GM18499 (cell line): ENCODE measurements around the gene B3GNT4.
"Not testable (repeated sequence)": the region's sequence is repeated elsewhere in the genome, so short reads cannot be mapped to it uniquely, and the experiment has no call there.

Source experiments
- ATAC-seq: cut with Tn5 transposase; IDR thresholded peaks from one replicate; pipeline ENCODE4 v1.9.1; 2021; ENCODE audit warnings: moderate number of reproducible peaks; ENCODE audit not compliant: insufficient read depth, unreplicated experiment

The B3GNT4 gene

DNA sequence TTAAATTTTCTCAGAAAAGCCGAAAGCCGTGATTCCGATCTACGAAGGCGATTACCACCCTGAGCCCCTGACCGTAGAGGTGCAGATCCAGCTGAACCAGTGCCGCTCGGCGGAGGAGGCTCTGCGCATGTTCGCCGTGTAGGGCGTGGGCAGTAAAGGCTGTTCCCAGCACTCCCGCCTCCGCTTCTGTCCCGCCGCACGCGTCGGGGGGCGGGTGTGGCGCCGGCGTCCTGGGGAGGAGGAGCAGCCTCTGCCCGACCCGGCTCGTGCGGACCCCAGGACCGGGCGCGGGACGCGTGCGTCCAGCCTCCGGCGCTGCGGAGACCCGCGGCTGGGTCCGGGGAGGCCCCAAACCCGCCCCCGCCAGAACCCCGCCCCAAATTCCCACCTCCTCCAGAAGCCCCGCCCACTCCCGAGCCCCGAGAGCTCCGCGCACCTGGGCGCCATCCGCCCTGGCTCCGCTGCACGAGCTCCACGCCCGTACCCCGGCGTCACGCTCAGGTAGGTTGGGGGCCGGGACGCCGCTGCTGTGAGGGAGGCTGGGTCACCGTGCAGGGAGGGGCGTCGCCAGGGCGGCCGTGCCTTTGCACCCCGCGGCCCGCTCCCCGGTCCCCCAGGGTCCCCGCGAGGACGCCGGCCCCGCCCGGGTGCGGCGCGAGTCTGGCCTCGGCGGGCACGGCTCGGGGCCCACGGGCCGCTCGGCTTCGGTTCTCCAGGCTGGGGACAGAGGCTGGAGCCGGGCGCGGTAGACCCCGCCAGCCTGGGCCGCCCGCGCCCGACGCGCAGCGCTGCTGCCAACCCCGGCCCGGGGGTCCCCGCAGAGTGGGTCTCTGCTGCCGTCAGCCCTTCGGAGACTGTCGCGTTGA, at the start of gene B3GNT4:
TSS of gene B3GNT4 (plus strand) at position 409 of the 866 bp plus-strand sequence. CDS start 910 bp downstream, outside the sequence.
- ATAC-seq: no peak

DNA sequence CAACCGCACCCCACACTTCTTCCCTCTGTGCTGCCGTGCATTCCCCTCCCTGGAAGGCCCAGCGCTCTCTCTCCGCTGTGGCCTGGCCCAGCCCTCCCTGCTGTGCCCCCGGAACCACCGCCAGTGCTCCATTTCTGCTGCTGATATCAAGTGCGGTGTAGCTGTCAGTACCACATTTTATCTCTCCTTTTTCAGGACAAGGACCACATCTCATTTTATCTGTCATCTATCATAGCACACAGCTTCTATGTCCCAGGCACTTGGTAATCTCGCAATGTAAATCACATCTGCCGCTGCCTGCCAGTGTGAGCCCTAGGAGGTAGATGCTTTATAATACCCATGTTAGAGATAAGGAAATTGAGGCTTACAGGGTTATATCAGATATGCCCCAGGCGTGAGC, 47.8 kb upstream of the B3GNT4 start:
- no peak for ATAC-seq

DNA sequence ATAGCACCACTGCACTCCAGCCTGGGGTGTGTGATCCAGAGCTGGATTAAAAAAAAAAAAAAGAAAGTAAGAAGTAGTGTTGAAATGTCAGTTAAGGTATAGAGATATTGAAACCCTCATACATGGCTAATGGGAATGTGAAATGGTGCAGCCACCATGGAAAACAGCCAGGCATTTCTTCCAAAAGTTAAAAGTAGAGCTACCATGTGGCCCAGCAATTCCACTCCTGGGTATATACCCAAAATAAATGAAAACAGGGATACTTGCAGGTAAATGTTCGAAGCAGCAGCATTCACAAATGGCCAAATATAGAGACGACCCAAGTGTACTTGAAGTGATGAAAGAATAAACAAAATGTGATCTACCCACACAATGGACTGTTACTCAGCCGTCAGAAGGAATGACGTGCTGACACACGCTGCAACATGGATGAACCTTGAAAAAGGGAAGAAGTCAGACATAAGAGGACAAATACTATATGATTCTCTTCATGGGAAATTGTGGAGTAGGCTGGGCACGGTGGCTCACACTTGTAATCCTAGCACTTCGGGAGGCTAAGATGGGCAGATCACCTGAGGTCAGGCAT, 44.7 kb upstream of the B3GNT4 start:
- no peak for ATAC-seq

DNA sequence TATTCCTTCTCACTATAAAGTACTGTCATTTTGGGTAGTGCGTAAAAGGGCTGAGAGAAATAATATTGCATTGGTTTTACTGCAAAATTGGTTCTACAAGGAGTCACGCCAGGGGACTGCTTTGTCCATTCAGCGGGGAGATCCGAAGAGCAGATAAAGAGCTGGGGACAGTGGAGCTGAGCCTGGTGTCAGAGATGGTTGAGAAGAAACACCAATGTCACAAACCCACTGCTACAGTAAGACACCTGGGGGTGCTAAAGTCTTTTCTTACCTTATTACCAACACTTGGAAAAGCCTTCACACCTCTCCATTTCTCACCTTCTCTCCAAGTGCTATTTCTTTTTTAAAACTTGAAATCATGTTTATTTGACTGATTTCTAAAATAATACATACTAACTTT, 43.6 kb upstream of the B3GNT4 start:
- no peak for ATAC-seq

DNA sequence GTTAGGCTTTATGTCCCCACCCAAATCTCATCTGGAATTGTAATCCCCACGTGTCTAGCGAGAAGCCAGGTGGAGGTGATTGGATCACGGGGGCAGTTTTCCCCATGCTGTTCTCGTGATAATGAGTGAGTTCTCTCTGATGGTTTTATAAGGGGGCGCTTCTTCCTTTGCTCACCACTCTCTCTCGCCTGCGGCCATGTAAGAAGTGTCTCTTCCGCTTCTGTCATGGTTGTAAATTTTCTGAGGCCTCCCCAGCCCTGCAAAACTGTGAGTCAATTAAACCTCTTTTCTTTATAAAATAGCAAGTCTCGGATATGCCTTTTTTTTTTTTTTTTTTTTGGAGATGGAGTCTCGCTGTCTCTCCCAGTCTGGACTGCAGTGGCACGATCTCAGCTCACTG, 42.7 kb upstream of the B3GNT4 start:
- no peak for ATAC-seq

DNA sequence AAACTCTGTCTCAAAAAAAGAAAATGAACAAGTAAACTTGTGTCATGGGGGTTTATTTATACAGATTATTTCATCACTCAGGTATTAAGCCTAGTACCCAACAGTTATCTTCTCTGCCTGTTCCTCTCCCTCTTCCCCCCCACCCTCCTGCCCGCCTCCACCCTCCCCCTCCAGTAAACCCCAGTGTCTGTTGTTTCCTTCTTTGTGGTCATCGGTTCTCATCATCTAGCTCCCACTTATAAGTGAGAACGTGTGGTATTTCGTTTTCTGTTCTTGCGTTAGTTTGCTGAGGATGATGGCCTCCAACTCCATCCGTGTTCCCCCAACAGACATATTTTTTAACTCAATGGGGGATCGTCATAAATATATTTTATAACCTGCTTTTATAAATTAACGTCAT, 41.8 kb upstream of the B3GNT4 start:
- ATAC-seq: no peak

DNA sequence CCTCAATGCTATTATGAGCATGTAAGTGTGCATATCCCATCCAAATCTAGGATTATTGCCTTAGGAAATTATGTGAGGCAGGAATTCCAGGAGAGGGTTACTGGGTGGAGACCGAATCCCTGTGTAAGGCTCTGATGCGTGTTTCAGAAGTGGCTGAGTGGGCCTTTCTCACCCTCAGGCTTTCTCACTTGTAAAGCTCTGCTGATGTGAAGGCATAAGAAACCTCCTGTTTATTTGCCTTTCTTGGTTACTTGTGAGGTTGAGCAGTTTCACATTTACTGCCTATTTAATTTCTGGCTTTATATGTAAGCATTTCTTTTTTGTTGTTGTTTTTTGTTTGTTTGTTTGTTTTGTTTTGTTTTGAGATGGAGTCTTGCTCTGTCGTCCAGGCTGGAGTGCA, 40.5 kb upstream of the B3GNT4 start:
- ATAC-seq: no peak

DNA sequence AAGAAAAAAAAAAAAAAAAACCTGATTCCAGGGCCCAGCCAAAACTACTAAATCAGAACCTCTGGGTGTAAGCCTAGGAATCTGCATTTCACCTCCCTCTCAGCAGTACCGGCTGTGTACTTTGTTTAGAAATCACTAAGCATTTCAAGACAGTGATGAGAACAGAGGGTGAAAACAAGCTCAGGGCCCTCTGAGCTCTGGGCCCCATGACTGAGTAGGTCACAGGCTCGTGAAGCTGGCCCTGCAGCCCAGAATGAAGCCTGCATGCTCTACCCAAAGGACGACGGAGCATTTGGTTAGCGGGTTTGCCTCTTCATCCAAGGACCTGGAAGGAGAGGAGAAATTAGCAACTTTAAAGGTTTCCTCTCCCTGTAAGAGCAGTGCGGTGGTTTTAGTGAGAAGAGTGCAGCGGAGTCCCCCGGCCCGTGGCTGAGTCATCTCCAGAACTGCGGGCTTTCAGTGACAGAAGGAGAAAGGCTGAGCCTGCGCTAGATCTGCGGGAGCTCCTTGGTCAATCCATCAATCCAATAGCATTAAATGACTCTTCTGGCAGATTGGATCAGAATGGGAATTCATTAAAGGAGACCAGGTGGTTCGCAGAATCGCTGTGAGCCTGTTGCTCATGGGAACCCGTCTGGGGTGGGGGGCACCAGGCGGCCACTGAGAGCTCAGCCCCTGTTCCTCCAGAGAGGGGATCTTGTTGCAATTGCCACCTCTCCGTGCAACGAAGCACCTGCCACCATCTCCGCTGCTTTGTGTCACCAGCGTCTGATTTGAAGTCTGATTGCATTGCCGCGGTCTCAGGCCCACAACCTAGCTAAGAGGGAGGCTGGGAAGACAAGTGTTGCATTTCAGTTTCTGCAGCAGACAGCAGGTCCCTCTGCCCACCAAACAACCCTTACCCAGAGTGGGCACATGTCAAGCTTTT, 36.8 kb upstream of the B3GNT4 start:
- no peak for ATAC-seq

DNA sequence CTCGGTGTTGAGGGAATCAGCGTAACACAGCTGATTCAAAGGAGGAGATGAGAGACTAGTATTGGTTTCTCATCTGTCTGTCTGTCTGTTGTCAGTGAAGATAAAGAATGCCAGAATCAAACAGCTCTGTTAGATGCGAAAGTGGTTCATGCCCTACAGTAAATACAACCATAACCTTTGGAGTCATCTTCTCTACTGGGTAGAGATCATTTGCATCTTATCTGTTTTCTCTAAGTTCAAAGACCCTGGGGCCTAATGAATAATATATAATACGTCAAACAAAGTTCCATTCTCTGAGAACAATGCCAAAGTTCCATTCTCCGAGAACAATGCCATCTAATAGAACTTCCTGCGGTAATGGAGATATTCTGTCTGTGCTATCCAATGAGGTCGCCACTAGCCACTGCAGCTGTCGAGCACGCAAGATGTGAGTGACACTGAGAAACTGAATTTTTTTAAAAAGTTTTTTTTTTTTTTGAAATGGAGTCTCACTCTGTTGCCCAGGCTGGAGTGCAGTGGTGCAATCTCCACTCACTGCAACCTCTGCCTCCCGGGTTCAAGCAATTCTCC, 36.1 kb upstream of the B3GNT4 start:
- ATAC-seq: no peak

DNA sequence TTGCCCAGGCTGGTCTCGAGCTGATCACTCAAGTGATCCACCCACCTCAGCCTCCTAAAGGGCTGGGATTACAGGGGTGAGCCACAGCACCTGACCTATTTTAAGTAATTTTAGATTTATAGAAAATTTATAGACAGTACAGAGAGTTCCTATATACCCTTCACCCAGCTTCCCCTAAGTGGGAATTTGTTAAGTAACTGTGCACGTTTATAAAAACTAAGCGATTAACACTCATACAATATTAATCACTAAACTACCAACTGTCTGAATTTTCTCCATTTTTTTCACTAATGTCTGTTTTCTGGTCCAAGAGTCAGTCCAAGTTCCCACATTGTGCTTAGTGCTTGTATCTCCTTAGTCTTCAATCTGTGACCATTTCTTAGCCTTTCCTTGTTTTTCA, 35.0 kb upstream of the B3GNT4 start:
- no peak for ATAC-seq

DNA sequence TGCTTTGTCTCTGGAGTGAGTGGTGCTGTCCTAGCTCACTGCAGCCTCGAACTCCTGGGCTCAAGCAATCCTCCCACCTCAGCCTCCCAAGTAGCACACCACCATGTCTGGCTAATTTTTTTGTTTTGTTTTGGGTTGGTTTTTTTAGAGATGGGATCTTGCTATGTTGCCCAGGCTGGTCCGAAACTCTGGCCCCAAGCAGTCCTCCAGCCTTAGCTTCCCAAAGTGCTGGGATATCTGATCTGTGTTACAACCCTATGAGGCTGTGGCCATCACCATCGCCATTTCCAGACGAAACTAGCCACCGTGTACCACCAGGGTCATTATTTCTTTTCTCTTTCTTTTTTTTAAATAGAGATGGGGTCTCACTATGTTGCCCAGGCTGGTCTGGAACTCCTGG, 32.1 kb upstream of the B3GNT4 start:
- no peak for ATAC-seq

DNA sequence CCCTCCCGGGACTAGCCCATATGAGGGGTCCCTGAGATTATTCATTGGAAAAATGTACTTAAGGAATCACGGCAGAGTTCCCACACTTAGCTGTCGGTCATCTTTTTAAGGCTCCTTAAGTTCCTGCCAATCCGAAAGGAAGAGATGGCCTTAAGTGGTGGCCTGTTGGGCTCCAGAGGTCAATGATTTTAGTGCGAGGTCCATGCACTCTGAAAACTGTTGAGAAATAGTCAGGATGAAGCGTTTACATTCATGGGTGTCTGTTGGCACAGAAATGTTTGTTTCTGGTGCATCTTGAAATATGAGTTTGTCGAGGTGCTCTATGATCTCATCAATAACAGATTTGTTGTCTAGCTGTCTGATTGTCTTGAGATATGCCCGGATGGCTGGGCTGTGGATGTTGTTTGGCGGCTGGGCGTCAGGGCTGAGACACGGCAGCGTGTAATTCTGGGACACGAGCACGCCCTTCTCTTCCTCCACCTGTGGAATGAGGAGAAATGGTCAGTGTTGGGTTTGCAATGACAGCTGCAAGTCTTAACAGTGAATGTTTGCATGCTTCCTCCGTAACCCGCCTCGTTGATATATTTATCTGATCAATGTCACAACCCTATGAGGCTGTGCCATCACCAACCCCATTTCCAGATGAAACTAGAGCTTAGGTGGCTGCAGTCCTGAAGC, 31.1 kb upstream of the B3GNT4 start:
- ATAC-seq: no peak

DNA sequence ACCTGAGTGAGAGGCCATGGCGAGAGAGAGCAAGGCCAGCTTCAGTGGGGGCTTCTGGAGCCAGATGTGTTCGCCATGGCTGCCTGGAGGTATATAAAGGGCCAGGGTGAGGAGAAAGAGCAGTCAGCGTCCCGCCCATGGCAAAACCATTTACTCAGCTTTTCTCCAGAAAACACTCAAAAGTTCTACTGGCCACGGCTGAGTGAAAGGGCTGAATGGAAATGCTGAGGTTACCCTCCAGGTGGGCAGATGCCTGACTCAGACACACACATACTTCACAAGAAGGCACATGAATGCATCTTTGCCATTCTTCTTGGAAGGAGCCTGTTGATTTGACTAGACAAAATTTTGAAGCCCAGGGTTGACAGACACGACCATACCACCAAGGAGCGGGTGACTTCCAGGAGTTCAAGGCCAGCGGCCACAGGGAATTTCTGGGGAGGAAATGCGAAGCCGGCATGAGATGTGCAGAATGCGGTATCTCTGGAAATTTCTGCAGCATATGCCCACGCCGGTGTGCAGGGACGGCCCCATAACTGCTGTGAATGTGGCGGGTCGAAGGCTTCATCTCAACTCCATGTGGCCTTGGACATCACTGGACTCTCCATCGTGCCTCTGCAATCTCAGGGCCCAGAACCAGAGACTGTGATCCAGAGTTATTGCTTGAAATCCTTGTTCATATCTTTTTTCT, 29.2 kb upstream of the B3GNT4 start, which contains the start of gene IL31:
TSS of gene IL31 (minus strand) at position 67 of the 691 bp plus-strand sequence. CDS start at position 18, 49 bp downstream.
- ATAC-seq: no peak

DNA sequence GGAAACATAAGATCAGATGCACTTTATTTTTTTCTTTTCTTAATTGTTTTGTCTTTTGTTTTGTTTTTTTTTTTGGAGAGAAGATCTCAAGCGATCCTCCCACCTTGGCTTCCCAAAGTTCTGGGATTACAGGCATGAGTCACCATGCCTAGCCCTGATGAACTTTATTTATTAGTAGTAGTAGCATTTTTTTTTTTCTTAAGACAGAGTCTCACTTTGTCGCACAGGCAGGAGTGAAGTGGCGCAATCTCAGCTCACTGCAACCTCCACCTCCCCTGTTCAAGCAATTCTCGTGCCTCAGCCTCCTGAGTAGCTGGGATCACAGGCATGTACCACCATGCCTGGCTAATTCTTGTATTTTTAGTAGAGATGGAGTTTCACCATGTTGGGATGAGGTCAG, 27.0 kb upstream of the B3GNT4 start:
- not testable (repeated sequence) for ATAC-seq

DNA sequence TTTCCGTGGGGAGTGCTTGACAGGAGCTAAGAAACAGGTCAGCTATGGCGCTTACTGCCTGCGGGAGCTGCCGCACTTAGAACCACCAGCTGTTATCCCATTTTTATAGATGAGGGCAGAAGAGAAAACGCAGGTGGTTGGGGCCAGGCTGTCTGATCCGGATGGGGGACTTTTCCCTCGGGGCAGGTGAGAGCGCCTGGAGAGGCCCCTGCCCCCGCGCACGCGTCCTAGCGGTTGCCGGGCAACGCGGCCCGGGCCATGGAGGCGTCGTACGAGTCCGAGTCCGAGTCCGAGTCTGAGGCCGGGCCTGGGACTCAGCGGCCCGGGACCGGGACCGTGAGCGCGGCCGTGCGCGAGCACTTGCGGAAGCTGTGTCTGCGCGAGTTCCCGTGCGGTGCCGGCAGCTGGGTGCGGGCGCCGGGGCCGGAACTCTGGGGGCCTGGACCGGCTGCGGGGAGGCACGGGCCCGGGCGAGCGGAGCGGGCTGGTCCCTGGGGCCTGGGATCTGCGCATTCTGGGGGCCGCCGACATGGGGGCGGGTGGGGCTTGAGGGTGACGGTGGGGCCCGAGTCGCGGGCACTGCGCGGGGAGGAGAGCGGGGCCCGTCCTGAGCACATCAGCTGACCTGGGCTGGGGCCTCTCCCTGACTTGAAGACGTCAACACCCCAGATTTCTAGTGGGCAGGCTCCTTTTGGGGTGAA, 20.5 kb upstream of the B3GNT4 start, which contains the start of gene LRRC43:
TSS of gene LRRC43 (plus strand) at position 237 of the 701 bp plus-strand sequence. CDS start at position 259, 22 bp downstream.
- no peak for ATAC-seq

DNA sequence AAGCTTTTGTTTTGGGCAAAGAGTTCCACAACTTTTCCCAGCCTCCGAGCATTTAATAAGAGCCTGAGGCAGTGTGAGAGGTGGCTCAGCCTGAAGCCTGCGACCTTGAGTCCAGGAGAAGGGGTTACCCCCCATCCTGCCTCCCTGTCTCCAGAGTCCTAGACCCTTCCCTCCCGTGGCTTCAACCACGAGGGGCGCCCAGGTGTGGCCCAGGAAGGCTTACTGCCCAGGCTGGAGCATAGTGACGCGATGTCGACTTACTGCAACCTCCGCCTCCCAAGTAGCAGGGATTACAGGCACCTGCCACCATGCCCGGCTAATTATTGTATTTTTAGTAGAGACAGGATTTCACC, 19.9 kb upstream of the B3GNT4 start:
- ATAC-seq: no peak

DNA sequence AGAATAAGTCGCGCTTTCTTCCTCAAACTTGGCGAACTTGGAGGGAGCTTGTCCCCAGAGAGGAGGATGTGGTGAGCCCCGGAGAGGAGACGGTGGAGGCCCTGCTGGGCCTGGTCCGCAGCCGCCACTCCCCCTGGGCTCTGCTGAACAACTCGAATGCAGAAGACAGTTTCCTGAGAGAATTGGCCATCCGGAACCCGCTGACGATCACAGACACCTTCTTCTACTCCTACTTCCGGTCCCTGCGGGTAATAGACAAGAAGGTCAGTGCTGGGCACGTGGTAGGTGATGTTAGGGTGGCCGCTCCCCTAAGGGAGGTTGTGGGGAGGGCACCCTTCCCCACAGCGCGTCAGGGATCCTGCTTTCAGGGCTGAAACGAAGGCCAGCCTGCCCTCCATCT, 19.0 kb upstream of the B3GNT4 start:
- ATAC-seq: no peak

DNA sequence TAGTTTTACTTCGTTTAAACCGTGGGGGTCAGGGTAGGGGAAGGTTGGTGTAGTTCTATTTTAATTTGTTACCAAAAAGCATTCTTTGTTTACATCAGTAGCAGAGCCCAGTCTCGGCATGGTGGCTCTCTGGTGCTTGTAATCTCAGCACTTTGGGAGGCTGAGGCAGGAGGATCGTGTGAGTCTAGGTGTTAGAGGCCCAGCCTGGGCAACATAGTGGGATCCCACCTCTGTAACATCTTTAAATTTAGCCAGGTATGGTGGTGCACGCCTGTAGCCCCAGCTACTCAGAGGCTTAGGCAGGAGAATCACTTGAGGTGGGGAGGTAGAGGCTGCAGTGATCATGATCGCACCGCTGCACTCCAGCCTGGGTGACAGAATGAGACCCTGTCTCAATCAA, 18.4 kb upstream of the B3GNT4 start:
- no peak for ATAC-seq
